GM19468 (cell line): Measurements from ENCODE around the gene TBC1D14.

Source experiments
- ATAC-seq: cut with Tn5 transposase; IDR thresholded peaks from one replicate; pipeline ENCODE4 v1.9.1; 2021; ENCODE audit warnings: mild to moderate bottlenecking, moderate library complexity, moderate number of reproducible peaks; ENCODE audit not compliant: unreplicated experiment; ENCODE audit errors: extremely low read depth

TBC1D14 gene

DNA sequence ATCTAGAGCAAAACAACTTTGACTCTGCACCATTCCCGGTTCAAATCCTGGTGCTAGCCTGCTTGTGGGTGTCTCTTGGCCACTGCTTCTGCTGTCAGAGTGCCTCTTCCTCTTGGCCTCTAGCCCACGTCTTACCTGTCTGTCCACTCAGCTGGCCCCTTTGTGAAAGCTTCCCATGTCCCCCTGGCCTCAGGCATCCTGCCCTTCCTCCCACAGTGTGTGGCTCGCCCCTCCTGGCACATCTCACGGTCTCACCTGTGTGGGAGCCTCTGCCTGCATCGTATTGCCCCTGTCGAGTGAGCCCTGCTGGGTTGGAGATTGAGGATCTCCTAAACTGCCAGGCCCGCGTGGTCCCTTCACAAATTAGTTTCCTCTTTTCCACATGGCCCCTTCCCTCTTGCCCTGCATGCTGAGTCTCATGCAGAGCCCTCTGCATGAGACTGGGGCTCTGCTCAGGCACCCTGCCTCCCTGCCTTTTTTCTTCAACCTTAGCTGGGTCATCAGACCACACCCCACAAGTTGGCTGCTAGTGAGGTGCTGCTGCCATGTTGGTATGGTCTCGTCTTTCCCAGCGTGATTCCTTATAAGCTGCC lies 79.8 kb downstream of the TBC1D14 start:
- ATAC-seq = no peak

DNA sequence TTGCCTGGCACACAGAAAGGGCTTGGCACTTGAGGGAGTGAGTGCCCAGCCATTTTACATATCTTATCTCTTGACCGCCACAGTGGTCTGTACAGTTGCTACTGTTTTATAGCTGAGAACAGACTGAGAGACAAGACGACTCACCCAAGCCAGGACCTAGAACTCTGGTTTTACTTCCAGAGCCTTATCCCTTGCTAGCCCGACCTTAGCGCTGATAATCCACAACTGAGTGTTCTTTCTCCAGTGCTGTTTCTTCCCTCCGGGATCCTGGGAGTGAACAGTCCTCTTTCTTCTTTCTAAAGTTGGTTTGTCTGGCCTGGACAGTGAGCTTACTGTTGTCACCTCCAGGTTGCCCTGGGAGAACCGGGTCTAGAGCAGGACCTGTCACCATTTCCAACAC lies 81.0 kb downstream of the TBC1D14 start:
- no peak for ATAC-seq

DNA sequence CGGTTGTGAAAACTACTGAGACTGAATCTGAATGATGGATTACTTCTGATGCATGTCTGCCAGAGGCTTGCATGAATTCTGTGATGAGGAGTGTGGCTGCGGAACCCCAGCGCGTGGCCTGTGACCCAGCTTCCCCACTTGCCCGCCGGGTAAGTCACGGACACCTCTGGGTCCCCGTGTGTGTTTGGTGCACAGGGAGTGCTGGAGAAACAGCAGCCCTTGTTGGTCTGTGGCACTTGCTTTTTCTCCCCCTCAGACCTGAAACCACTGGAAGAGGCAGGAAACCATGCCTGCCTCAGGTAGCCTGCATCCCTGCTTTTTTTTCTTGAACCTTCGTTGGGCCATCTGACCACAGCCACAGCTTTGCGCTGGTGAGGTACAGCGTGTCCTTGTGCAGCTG lies 81.6 kb downstream of the TBC1D14 start:
- no peak for ATAC-seq

DNA sequence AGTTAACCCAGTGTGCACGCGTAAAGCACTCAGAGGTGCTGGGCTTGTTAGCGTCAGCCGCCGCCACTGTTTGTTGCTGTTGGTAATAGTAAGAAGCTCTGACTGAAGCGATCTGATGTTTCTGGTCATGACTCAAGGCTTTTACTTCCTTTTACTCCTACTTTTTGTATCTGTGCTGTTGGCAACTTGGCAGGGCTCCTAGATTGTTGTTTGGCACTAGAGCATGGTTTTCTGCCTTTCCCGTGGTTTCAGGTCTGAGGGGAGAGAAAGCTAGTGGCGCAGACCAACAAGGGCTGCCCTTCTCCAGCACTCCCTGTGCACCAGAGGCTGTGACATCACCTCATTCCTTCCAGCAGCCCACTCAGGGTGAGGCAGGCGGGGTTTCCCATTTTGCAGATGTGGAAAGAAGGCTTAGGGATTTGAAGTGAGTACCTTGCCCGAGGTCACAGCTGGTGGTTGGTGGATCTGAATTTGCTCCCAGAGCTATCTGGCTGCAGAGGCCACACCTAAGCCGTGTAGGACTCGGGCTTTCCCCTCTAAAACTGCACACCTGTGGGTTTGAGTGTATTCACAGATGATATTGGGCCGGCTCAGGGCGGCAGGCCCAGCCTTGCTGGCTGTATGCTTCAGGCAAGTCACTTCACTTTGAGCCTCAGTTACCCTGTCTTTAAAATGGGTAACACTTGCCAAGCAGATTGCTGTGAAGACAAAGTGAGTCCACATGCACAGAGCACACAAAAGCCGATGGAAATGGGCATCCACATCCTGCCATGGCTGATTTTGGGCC lies 82.3 kb downstream of the TBC1D14 start:
- ATAC-seq = no peak

DNA sequence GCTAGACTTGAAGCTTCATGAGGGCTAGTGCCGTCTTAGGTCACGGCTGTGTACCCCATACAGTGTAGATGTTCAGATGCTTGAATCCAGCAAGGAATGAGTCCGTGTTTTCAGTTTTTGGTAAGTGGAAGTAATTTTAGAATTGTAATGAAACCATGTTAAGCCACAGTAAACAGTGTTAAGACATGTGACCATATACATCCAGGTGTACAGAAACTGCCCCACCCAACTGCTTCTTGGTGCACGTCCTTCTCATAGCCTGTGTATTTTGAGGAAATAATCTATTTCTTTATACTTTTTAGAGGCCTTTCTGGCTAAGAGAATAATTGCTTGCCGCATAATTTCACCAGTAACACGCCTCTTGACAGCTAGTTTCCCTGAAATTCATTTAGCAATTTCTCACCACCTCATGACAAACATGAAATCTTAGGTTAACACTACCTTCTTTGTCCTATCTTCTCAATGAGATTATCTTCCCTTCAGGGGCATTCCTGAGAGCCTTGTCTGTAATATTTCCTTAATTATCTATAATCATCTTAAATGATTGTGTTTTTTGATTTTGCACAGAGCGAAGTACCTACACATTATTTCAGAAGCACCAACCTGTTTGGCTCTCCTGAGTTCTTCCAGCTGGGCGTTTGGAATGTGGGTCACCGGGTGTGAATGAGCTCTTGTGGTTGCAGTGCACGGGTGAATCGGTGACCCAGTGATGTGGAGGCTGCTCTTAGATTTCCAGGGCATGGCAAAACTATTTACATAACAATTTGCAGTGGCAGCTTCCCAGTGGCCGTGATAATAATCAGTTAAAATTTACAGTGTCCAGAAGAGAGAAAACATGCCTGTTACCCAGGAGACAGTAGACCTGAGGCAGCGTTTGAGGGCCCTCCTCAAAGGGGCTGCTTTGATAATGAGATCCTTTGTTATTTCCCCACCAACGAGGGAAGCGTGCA lies 83.4 kb downstream of the TBC1D14 start:
- no peak for ATAC-seq

DNA sequence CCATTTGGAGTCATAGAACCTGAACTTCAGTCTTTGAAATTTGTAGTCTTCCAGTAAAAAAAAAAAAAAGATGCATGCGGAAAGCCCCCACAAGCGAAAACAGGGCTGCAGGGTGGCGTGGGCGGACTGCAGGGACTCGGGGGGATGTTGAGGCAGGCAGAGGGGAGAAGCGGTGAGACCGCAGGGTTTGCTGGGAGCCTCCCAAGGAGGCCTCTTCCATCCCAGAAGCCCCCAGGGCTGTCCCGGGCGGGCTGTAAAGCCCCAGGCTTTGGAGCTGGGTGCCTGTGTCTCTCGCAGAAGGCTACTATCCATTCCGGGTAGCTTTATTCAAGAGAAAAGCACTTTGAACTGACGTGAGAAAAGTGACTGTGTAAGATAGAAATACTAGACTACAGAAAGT lies 86.9 kb downstream of the TBC1D14 start:
- no peak for ATAC-seq

DNA sequence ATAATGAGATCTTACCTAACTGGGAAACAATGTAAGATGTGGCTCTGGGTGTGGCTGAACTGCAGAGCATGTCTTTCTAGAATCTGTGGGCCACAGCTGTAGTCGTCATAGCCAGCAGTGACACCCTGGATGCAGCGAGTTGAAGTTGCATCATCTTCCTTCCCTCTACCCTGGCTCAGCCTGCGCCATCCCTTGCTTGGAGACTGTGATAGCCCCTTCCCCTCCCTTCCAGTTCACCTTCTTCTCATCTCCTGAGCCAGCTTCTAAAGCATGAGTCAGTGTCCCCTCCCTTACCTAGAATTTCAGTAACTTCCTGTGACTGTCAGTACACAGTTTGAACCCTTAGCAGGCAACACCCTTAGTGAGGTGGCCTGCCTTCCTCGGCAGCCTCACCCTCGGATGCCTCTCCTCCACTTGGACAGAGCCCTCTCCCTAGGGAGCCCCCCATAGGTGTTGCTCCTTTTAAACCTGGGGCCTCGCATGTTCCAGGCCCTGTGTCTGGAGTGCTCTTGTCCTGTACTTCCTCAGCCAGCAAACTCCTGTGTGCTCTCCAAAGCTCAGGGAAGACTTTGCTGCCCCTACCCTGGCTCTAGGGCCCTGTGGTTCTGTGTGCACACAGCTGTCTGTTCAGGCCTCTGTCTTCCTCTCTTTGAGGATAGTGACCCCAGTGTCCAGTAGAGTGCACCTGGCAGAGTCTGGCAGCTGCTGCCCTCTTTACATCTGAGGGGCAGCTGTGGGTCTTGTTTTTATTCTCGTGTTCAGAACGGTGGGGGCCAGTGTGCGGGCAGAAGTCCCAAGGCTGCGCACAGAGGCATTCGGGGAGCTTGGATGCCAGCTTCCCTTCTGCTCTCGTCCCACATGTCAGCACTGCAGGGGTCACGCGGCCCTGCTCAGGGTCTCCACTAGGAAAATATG lies 89.8 kb downstream of the TBC1D14 start:
- no peak for ATAC-seq

DNA sequence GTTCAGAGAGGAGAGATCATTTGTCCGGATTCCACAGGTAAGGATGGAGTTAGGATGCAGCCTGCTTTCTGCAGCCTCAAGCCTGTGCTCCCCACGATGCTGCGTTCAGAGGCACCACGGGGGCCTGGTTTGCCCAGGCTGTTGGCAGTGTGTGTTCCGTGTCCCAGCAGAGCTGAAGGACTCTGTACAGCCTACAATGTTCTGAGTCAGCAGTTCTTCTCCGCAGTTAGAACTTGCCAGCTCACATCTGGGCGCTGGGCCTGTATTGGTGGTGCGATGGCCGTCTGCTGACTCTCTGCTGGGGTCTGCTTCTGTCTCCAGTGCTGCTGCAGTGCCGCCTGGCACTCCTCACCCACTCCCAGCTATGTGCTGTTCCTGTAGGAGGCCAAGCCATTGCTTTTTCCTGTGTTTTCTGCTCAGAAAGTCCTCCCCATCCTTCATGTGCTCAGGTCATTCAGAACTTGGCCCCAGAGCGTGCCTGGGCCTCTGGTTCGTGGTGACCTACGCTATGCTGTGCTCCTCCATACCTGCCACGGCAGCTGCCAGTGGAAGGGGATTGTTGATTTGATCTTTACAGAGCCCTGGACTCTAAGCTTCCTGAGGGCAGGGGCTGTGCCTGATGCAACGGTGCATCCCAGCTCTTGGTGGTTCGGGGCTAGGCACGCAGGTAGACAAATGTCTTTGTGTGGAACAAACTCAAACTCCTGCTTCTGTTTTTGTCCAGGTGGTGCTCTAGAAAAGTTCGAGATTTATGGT lies 91.0 kb downstream of the TBC1D14 start:
- no peak for ATAC-seq

DNA sequence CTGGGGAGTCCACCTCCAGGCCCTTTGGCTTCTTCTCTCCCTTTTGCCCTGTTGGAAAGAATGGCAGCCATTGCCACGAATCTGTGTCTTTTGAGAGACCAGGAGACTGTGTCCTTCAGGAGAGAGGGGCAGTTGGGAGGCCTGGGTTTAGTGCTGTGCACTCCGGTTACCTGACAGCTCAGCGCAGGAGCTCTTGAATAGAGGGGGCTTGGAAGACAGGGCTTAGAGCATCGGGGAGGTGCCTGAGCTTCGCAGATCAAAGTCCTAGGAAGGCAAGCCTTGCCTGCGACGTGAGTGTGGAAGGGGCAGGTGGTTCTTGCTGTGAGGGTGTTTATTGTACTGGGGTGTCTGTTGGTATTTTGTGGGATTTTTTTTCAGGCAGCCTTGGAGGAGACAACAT lies 91.6 kb downstream of the TBC1D14 start:
- no peak for ATAC-seq

DNA sequence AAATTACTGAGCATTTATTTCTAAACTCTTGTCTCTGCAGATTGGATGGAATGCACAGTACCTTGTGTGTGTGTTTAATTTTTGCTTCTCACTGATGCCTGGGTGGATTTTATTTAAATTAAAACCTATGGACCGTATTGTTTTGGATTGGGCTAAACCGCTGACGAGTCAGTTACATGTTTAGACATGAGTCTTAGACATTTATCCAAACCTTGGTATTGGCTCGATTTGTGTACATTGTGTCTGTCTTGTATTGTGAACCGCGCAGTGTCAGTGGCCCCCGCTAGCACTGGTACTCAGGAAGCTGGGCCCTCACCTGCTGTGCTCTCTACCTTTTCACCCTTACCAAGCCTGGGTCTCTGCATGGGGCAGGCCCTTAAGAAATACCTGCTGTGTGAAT lies 92.7 kb downstream of the TBC1D14 start:
- no peak for ATAC-seq

DNA sequence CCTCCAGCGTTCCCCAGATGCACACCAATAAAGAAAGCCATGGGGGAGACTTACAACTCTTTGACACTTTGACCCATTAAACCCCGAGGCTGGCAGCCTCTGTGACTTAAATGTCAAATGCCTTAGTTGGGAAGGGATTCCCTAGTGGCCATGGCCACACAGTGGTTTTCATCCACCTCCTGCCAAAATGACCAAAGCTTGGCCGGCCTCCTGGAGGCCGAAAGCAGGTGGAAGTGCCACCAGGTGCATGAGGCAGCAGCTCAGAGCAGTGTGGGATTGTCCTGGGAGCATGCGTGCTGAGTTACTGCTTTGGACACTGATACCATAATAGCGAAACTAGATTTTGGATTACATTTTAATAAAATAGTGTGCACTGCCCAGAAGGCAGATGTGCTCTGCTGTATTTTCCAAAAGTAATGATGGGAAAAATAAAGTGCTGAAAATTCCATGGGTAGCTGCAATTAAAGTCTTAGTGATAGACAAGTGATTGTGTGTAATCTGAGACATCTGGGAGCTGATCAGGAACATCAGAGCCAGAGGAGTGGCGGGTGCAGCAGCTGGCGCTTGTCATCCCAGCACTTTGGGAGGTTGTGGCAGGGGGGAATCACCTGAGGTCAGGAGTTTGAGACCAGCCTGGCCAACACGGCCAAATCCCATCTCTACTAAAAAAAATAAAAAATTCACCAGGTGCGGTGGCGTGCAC lies 93.7 kb downstream of the TBC1D14 start:
- ATAC-seq = no peak

DNA sequence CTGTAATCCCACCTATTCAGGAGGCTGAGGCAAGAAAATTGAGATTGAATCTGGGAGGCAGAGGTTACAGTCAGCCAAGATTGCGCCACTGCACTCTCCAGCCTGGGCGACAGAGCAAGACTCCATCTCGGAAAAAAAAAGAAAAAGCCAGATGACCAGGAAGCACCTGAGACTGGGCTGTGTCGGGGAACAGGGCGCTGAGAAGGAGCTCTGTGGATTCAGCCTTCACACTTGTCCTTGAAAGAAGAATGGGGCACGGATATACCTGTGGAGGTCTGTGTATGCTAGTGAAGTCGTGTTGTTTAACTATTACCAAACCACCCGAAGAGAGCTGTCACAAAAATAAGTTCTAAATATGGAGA lies 94.2 kb downstream of the TBC1D14 start:
- no peak for ATAC-seq

DNA sequence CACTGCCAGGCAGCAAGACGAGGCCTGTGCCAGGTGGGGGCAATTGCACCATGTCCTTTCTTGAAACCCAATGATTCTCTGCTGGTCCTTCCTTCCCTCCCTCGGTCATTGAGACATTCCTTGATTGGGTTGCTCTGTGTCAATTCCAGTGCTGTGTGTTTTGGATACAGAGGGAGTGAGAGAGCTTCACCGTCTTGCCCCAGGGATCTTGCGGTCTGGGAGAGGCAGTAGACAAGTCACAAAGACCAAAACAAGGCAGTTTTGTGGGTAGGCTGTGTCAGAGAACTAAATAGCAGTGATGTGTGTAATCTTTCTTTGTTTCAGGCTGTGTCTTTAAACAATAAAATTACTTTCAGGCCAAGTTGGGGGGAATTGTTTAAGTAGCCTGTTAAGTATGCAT lies 94.7 kb downstream of the TBC1D14 start:
- no peak for ATAC-seq

DNA sequence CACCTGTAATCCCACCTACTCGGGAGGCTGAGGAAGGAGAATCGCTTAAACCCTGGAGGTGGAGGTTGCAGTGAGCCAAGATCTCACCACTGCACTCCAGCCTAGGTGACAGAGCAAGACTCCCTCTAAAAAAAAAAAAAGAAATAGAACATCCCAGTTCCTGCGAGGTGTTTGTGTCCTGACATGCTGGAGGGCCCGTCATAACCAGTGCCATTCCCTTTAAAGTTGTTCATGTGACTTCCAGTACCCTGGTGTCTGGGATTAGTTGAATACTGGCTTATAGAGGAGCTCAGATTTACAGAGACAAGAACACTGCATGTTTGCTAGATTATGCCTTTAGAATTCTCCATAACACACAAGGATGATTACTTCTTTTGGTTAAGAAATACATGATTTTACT lies 95.9 kb downstream of the TBC1D14 start:
- ATAC-seq = no peak

DNA sequence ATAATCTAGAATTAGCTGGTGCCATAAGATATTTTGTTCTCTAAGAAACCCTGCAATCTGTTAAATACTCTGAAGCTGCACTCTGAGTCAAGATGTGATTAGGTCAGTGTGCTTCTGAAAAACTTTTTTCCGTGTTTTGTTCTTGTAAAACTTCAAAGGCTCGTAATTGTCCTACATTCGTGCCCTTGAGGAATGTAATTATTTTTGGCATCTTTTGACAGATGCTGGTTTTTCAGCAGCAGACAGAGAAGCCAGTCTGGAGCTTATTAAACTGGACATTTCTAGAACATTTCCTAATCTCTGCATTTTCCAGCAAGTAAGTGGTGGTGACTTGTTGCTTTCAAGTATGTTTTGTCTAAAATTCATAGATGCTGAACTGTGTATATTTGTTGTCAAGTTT lies 96.8 kb downstream of the TBC1D14 start:
- no peak for ATAC-seq

DNA sequence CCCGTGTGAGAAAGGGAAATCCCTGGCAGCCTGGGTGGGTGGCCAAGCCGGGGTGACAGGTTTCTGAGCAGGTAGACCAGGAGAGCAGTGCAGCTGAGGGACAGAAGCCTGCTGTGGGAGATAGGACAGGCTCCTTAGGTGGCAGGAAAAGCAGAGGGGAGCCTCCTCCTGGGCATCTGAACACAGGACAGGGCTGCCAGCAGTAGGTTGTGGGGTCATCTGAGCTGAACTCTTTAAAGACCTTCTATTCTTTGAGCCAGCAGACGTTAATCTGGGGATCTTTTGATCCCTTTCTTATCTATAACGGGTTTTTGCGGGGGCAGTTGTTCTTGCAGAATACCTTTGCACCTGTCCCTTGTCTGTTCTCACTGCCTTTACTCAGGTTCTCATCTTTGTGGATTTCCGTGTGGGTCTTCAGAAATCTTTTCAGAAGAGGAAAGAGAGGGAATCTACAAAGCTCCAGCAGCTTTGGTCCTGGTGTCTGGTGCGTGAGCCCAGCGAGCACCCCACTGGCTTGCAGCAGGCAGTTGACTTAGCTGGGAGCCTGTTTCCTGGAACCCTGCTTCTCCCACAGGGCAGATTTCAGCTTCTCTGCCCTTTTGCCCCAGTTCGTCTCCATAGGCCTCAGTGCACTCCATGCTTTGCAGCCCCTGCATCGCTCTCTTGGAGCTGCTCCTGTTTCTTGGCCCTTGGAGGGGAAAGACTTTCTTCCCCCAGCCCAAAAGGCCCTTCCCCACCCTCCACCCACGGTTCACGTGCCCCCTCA lies 97.7 kb downstream of the TBC1D14 start:
- ATAC-seq = no peak

DNA sequence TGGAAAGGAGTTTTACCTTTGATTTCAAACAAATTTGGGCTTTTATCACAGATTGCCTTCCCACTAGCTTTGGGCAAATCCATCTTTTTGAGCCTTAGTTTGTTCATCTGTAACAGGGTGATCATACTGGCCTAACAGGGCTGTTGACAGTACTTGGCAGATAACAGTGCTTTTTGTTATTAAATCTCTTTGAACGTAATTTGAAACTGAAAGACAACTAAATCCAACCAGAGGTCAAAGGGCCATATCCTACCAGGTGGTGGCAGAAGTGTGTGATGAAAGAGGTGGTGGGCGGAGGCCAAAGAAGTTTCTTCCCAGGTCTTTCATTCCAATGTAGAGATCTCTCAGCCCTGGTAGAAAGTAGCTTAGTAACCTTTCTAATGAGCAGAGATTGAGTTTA lies 98.3 kb downstream of the TBC1D14 start:
- ATAC-seq = no peak

DNA sequence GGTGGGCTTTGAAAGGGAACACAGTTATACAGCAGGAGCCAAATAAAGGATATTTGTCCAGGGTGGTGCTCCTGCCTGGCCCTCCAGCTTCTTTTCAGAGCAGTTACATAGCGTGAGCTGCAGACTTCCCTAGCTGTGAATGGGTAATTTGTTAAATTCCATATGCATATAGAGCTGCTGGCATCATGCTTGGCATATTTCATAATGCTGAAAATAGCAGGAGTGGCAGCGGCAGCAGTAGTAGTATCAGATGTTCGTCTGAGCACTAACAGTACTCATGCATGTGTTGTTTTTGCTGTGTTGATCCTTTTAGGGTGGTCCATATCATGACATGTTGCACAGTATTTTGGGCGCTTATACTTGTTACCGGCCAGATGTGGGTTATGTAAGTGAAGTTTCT lies 99.9 kb downstream of the TBC1D14 start:
- ATAC-seq = no peak
